Measurements from ENCODE around the gene CLEC10A. TPM values are rescaled to one million over a fixed set of nuclear protein-coding genes. Genes with fewer than 3 reads are reported as not detected.

Gene CLEC10A
- total RNA-seq, 1 experiment from 2014 or later = not detected

- ChIA-PET POLR2A (ENCODE audit: unreplicated experiment) (no interaction called here), CTCF (no interaction called here)
Measured at GRCh38 chr17:7120123-7120522, 40.1 kb upstream of the CLEC10A start.

GRCh38 chr17:7119314-7119713, 39.3 kb upstream of the CLEC10A start:
- intact Hi-C loops (cut with micrococcal nuclease; ENCODE audit: unreplicated experiment) = no loop called here
- Histone ChIP-seq H3F3A (ENCODE audit: insufficient read depth, low read depth) (no peaks in the 10 kb centered on the region; the same call in 1 of the 2 replicates), H3K9me2 (ENCODE audit: insufficient read depth) (no peaks in the 10 kb centered on the region), H3K27me3 (ENCODE audit: insufficient read depth, low read depth) (no peaks in the 10 kb centered on the region), H4K20me1 (ENCODE audit: insufficient read depth) (no peaks in the 10 kb centered on the region), H3K36me3 (ENCODE audit: low read depth) (no peaks in the 10 kb centered on the region), H3K4me1 (replicated peaks; ENCODE audit: insufficient read depth) (no peaks in the 10 kb centered on the region), H3K4me2 (no peak overlapping the region), H3K27ac (no peak overlapping the region), H2AFZ (no peak overlapping the region), H3K79me2 (ENCODE audit: low read depth) (no peaks in the 10 kb centered on the region), H3K4me3 (no peak overlapping the region), H3K9me3 (ENCODE audit: insufficient read depth, low read depth) (no peaks in the 10 kb centered on the region)
- no peak for DNase-seq
- TF ChIP-seq CTCF (conservative IDR thresholded peaks at IDR 0.05) = no peak
- TF ChIP-seq EZH2 (IDR thresholded peaks at IDR 0.05; ENCODE audit: low read depth) = no peak
- POLR2A ChIA-PET (ENCODE audit: unreplicated experiment) = no interaction called here
- BruUV-seq (replicated peaks) = no TSS peak
- CTCF ChIA-PET = no interaction called here

More at GRCh38 chr17:7120123-7120522, 40.1 kb upstream of the CLEC10A start:
- no peaks in the 10 kb centered on the region for H3K36me3 ChIP-seq (ENCODE audit: low read depth)
- BruUV-seq (replicated peaks) = no TSS peak
- no peaks in the 10 kb centered on the region for H3K27me3 ChIP-seq (ENCODE audit: insufficient read depth, low read depth)
- no peaks in the 10 kb centered on the region for H3K4me1 ChIP-seq (replicated peaks; ENCODE audit: insufficient read depth)
- no peaks in the 10 kb centered on the region for H3K9me2 ChIP-seq (ENCODE audit: insufficient read depth)
- no peak overlapping the region for H3K27ac ChIP-seq
- H3F3A ChIP-seq (ENCODE audit: insufficient read depth, low read depth) = no peaks in the 10 kb centered on the region; the same call in 1 of the 2 replicates
- H3K4me3 ChIP-seq = no peak overlapping the region
- H3K4me2 ChIP-seq = no peak overlapping the region
- no peak overlapping the region for H2AFZ ChIP-seq
- H3K79me2 ChIP-seq (ENCODE audit: low read depth) = no peaks in the 10 kb centered on the region
- TF ChIP-seq EZH2 (IDR thresholded peaks at IDR 0.05; ENCODE audit: low read depth) = no peak
- TF ChIP-seq CTCF (conservative IDR thresholded peaks at IDR 0.05) = no peak
- intact Hi-C loops (cut with micrococcal nuclease; ENCODE audit: unreplicated experiment) = no loop called here
- no peaks in the 10 kb centered on the region for H3K9me3 ChIP-seq (ENCODE audit: insufficient read depth, low read depth)
- no peak for DNase-seq
- no peaks in the 10 kb centered on the region for H4K20me1 ChIP-seq (ENCODE audit: insufficient read depth)

DNA sequence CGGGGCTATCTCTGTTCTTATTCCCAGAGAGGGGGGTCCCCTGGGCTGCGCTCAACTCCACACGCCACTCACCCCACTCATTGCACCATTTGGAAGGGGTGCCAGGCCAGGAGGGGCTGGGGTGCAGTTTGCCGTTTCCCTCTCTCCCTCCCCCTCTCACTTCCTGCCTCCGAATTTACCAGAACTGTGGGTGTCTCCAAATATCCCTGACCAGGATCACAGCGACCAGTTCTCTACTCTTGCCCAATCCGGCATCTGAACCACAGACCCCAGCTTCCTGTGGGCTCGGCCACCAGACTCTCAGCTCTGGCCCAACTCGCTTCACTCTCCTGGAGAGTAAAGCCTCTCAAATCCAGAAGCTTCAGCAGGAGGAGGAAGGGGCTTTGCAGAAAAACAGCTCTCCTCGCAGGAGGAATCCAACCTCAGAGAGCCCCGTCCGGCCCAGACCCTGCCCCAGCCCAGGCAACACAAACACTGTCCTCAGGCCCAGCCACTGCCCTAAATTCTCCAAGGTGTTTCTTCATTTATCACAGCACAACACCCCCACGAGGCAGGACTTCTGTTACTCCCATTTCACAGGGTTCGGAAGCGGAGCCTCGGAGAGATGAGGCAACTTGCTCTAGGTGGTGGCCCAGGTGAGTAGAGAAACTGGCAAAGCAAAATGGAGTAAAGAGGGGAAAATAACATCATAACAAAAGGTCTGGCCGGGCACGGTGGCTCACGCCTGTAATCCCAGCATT, 35.0 kb upstream of the CLEC10A start:
- Histone ChIP-seq H3K79me2 (ENCODE audit: low read depth) (no peaks in the 10 kb centered on the region), H3K27me3 (ENCODE audit: insufficient read depth, low read depth) (no peaks in the 10 kb centered on the region), H3K9me3 (ENCODE audit: insufficient read depth, low read depth) (no peaks in the 10 kb centered on the region), H3K27ac (no peak overlapping the region), H3K4me2 (no peak overlapping the region), H2AFZ (no peak overlapping the region), H3K4me1 (replicated peaks; ENCODE audit: insufficient read depth) (no peaks in the 10 kb centered on the region), H3K4me3 (no peak overlapping the region), H3K9me2 (ENCODE audit: insufficient read depth) (no peaks in the 10 kb centered on the region), H4K20me1 (ENCODE audit: insufficient read depth) (no peaks in the 10 kb centered on the region), H3F3A (ENCODE audit: insufficient read depth, low read depth) (peaks cover 8% of the 10 kb centered on the region; the same call in 1 of the 2 replicates), H3K36me3 (ENCODE audit: low read depth) (no peaks in the 10 kb centered on the region)
- ChIA-PET CTCF (no interaction called here), POLR2A (ENCODE audit: unreplicated experiment) (no interaction called here)
- TF ChIP-seq CTCF (conservative IDR thresholded peaks at IDR 0.05) (no peak), EZH2 (IDR thresholded peaks at IDR 0.05; ENCODE audit: low read depth) (no peak)
- no TSS peak for BruUV-seq (replicated peaks)
- DNase-seq = no peak
- intact Hi-C loops (cut with micrococcal nuclease; ENCODE audit: unreplicated experiment) = no loop called here
